NOMO-1 treated with dmso at 0.1 percent for 144 hours (cell line): ENCODE data around the gene CCDC88C.

ENCODE experiments used
- DNase-seq: peaks from one replicate; lab custom pipeline; 2025; ENCODE audit not compliant: unreplicated experiment; lab: John Stamatoyannopoulos, UW

The CCDC88C gene

DNA sequence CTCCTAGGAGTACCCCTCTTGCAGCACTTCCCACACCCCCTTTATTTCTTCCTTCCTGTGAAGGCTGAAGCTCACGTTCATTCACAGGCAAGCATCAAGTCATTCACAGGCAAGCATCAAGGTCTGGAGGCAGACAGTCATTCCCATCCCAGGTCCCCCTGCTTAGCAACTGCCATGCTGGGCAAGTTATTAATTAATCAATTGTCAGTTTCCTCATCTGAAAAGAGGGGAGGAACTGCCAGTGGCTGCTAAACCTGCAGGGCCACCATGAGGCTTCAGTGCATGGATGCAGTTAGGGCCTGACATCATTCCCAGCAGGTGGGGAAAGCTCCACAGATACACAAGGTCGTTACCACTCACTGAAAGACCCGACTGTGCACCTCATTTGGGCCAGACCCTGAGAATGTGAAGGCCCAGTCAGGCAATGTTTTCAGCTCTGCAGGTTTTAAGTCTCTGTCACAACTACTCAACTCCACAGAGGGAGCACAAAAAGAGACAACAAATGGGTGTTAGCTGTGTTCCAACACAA lies 88.1 kb downstream of the CCDC88C start:
- DNase-seq = no peak

GRCh38 chr14:91328313-91329050 lies 89.1 kb downstream of the CCDC88C start:
- DNase-seq = no peak

- no peak for DNase-seq
Observed at GRCh38 chr14:91327661-91328312, 89.8 kb downstream of the CCDC88C start.

GRCh38 chr14:91327250-91327595 lies 90.4 kb downstream of the CCDC88C start:
- no peak for DNase-seq

- no peak for DNase-seq
Observed at GRCh38 chr14:91326514-91327249, 90.9 kb downstream of the CCDC88C start.

DNA sequence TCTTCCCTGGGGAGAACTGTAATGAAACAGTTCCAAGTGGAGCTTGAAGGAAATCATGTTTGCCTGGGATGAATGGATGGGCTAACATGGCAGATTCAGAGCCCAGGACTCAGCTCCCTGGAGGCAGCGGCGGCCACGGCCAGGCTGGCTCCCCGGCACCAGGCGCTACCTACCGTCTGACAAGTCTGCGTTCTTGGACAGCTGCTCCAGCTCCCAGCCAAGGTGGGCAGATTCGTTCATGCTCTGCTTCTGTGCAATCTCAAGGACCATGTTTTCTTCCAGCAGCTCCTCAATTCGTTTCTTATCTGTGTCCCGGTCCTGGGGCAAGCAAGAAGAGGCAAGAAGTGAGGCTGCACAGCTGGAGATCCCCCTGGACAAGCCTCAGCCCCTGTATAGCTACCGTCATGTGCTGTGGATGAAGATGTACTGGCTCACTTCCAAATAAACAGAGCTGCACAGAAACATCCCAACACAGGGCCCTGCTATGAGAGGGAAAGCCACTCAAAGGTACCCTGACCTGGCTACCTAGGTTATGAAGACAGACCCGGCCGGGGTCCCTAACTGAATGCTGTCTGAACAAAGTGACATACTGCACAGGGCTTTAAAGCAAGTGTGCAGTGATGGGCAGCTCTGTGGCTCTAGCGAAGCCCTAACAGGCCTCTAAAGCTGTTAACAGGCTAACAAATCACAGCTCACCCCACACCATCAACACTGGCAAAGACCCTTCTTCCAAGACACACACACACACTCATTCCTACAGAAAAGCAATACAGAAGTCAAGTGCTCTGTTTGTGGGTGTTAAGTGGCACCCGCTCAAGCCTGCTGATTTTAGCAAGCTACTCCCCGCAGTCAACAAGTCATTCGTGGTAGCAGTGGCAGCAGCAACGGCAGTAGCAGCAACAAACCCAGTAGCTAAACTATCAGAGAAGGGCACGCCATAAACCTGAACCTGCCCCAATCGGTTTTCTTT lies 92.7 kb downstream of the CCDC88C start:
- no peak for DNase-seq

GRCh38 chr14:91323671-91324605 lies 93.7 kb downstream of the CCDC88C start:
- peak; percentile 87 for DNase-seq

DNA sequence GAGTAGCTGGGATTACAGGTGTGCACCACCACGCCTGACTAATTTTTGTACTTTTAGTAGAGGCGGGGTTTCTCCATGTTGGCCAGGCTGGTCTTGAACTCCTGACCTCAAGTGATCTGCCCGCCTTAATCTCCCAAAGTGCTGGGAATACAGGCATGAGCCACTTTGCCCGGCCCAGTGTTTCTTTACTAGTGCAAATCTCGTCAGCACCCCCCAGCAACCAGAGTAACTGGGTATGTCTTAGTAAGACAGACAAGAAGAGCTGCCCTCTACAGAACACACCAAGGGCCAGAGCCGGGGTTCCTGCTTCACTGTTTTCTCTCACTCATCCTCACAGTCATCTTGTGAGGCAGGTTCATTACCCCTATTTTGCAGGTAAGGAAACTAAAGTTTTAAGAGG lies 94.6 kb downstream of the CCDC88C start:
- no peak for DNase-seq

GRCh38 chr14:91322623-91323022 lies 95.0 kb downstream of the CCDC88C start:
- peak; percentile 11 for DNase-seq

- no peak for DNase-seq
Observed at GRCh38 chr14:91321131-91321530, 96.5 kb downstream of the CCDC88C start.

GRCh38 chr14:91320266-91320665 lies 97.4 kb downstream of the CCDC88C start:
- DNase-seq = no peak

GRCh38 chr14:91318911-91319310 lies 98.7 kb downstream of the CCDC88C start:
- DNase-seq = no peak

DNA sequence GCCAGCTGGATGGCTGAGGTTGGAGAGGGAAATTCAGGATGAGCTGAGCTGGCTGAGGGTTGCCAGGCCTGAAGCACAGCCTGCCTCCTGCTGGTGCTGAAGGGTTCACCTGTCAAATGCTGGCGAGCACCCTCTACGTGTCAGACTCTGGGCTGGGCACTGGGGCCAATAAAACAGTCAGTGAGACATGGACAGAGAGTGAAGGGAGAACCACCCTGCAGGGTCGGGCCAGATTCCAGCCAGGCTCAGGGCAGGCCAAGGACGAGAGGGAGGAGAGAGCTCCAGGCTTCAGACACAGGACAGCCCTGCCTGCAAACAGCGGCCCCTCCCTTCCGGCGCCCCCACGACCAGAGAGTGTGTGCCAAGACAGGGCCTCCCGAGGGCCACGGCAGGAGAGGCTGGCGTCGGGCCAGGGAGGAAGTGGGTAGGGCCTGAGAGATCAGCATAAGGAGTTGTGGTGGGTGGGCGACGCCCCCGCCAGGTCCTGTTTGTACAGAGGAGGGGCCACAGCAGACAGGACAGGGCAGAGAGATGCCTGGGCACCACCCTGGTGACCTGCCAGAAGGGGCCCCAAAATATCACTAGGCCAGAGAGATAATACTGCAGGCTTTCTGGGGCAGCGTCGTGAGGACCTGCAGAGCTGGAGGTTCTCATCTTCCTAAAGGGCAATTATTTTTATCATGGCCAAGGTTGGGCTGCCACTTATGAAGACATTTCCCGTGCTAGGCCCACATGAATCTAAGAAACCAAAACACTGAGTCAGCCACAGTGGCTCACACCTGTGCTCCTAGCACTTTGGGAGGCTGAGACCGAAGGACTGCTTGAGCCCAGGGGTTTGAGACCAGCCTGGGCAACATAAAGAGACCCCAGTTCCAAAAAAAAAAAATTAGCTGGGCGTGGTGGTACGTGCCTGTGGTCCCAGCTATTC lies 100.0 kb downstream of the CCDC88C start:
- peak; percentile 65 for DNase-seq

DNA sequence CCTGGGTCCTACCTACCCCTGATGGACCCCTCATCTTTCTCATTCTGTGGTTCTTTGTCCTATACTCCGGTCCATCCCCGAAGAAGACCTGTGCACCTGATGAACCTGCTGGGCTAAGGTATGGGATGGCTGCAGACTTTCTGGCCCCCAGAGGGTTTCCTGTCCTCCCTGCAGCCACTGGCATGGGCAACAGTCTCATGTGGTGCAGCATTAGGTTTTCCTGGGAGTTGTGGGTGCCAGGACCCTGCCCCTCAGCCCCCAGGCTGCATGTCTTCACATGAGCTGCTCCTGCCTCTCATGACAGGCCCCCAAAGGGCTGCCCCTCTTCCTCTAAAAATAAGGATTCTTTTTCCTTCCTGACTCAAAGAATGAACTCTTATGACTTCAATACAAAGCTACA lies 100.9 kb downstream of the CCDC88C start:
- DNase-seq = no peak

DNA sequence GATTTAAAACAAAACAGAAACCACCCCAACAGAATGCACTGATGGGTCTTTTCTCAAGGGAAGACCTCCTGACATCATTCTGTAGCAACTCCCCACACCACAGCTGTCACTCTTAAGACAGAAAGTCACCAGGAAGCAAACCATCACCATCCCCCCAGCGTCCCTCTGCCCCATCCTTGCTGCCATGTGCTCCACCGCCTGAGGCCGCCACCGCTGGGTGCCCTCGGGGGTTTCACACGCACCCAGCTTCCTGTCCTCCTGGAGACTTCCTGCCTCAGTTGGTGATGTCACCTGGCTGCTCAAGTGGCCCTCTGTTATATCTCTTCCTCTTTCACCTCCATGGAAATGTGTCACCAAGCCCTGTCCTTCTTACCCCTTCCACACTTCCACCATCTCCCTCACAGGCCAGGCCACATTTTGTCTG lies 101.8 kb downstream of the CCDC88C start:
- DNase-seq = peak; percentile 52

GRCh38 chr14:91313852-91314251 lies 103.8 kb downstream of the CCDC88C start:
- DNase-seq = no peak

GRCh38 chr14:91313154-91313850 lies 104.3 kb downstream of the CCDC88C start:
- DNase-seq = no peak

GRCh38 chr14:91311284-91311662 lies 106.3 kb downstream of the CCDC88C start:
- peak; percentile 17 for DNase-seq
